ENCODE results near the gene CCDC195.

DNA sequence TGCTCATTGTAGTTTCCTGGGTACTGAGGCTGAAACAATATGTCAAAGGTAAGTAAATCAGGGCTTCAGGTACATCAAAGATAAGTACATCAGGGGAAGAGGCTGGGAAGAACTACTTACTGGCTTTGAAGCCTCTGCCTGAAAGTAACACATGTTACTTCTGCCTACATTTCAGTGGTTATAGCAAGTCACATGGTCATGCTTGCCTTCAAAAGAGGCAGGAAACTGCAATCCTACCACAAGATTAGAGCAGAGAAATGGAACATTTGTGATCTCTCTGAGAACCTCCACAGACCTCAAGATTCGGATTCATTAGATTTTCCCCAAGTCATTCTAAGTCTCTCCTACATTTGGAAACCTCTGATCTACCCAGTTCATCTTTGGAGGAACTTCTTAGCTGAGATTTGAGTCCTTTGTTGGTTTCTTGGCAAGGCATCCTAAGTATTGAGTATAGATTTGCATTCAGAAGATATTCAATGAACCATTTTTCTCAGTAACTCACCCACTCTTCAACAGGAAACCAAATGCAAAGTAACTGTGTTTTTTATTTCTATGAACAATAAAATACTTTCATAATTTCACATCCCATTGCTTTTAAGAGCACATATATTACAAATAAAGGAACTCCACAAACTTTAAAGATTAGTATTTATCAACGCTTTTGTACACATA is 48.5 kb upstream of the CCDC195 start:
- TF ChIP-seq, protein P1, sequence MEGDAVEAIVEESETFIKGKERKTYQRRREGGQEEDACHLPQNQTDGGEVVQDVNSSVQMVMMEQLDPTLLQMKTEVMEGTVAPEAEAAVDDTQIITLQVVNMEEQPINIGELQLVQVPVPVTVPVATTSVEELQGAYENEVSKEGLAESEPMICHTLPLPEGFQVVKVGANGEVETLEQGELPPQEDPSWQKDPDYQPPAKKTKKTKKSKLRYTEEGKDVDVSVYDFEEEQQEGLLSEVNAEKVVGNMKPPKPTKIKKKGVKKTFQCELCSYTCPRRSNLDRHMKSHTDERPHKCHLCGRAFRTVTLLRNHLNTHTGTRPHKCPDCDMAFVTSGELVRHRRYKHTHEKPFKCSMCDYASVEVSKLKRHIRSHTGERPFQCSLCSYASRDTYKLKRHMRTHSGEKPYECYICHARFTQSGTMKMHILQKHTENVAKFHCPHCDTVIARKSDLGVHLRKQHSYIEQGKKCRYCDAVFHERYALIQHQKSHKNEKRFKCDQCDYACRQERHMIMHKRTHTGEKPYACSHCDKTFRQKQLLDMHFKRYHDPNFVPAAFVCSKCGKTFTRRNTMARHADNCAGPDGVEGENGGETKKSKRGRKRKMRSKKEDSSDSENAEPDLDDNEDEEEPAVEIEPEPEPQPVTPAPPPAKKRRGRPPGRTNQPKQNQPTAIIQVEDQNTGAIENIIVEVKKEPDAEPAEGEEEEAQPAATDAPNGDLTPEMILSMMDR (IDR thresholded peaks at IDR 0.05): no peak
- no peak for TF ChIP-seq POLR2A (IDR thresholded peaks at IDR 0.05)

Data from adrenal gland (tissue), 5 donors.